Fibroblast of mammary gland (primary cell): ENCODE data around the gene UIMC1.

Experiments
- DNase-seq: peaks from one replicate; pipeline ENCODE4 v3.0.0-alpha.2; 2010; ENCODE audit warnings: low read depth
- H3K4me3 ChIP-seq: 2 replicates; pipeline ENCODE4 v1.5.1; 2011; ENCODE audit warnings: low read depth, mild to moderate bottlenecking, low read length, moderate library complexity; ENCODE audit not compliant: control insufficient read depth
- CTCF ChIP-seq: conservative IDR thresholded peaks from 2 replicates; pipeline ENCODE4 v1.5.1; 2011; ENCODE audit warnings: low read depth, low read length, inconsistent platforms; ENCODE audit not compliant: control insufficient read depth, insufficient read depth

Gene UIMC1

GRCh38 chr5:176927562-176927961, 79.0 kb downstream of the UIMC1 start:
- no peak for DNase-seq
- TF ChIP-seq CTCF = no peak
- no peak overlapping the region for H3K4me3 ChIP-seq

DNA sequence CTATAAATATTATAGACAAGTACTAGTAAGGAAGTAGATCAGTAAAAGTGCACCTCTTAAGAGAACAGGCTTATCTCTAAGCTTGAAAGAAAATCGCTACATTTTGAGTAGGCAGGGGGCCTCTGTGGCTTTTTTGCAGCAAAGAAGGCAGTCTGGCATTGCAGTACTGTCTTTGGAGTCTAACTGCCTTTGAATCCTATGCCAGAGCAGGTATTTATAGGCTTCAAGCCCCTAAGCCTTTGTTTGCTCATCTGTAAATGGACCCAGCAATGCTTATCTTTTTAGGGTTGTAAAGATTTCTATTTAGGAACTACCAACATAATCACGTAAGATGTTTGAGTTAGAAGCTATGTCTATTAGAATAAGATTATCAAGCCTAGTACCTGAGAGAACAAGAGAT, 83.8 kb downstream of the UIMC1 start:
- DNase-seq = no peak
- no peak for TF ChIP-seq CTCF
- H3K4me3 ChIP-seq = no peak overlapping the region

DNA sequence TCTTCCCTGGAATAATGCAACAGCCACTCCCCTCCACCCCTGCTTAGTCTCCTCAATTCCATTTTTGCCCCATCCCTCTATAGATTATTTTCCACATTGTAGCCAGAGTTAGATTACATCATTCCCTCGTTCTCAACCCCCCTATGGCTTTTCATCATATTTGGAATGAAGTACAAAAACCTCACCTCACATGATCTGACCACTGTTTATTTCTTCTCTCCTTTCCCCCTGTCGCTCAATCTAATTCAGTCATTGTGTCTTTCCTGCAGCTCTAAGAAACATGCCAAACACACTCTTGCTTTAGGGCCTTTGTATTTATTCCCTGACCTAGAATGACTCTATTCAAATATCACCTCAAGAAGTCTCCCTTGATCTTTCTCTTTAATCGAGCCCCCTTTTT, 84.9 kb downstream of the UIMC1 start:
- H3K4me3 ChIP-seq = no peak overlapping the region
- DNase-seq = no peak
- no peak for TF ChIP-seq CTCF

- TF ChIP-seq CTCF = no peak
- no peak overlapping the region for H3K4me3 ChIP-seq
- no peak for DNase-seq
Observed at GRCh38 chr5:176918613-176919012, 88.0 kb downstream of the UIMC1 start.

GRCh38 chr5:176916337-176916736, 90.2 kb downstream of the UIMC1 start:
- no peak for TF ChIP-seq CTCF

DNA sequence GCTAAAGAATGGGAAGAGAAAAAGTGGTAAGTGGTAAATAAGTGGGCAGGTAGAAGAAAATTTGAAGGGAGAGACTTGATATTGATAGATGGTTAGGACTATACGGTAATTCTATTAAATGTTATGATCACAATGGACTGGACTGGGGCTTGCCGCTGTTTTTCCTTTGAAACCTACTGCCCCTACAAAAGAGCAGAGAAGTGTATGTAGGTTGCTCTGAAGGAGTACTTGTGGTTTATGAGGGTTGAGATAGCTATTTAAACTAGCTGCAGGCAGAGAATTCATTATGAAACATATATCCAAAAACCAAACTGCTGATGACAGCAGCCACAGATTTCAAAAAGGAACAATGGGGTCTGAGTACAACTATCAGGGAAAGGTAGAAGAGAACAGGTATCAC, 90.7 kb downstream of the UIMC1 start:
- DNase-seq = no peak
- no peak overlapping the region for H3K4me3 ChIP-seq
- TF ChIP-seq CTCF = no peak

More at GRCh38 chr5:176916337-176916736, 90.2 kb downstream of the UIMC1 start:
- H3K4me3 ChIP-seq = no peak overlapping the region
- no peak for DNase-seq

GRCh38 chr5:176912115-176912514, 94.5 kb downstream of the UIMC1 start:
- no peak for DNase-seq
- no peak overlapping the region for H3K4me3 ChIP-seq
- no peak for TF ChIP-seq CTCF
